AG09319 (cell line): ENCODE data around the gene SPATS2L.

Experiments
- DNase-seq: peaks from one replicate; pipeline ENCODE4 v3.0.0-alpha.2; 2010; ENCODE audit warnings: low read depth; ENCODE audit errors: extremely low read depth
- CTCF ChIP-seq: IDR thresholded peaks from 2 replicates; pipeline ENCODE4 v1.5.1; 2011; ENCODE audit warnings: low read depth, mild to moderate bottlenecking, inconsistent platforms, low read length, moderate library complexity

SPATS2L gene

GRCh38 chr2:200482194-200482593 lies 175.7 kb downstream of the SPATS2L start:
- DNase-seq = no peak
- no peak for TF ChIP-seq CTCF

GRCh38 chr2:200483729-200484198 lies 177.3 kb downstream of the SPATS2L start:
- TF ChIP-seq CTCF = peak; percentile 27
- DNase-seq = no peak

GRCh38 chr2:200484934-200485333 lies 178.4 kb downstream of the SPATS2L start:
- DNase-seq = no peak
- TF ChIP-seq CTCF = no peak

- TF ChIP-seq CTCF = no peak
- no peak for DNase-seq
These were observed 180.0 kb downstream of the SPATS2L start for GRCh38 chr2:200486529-200486928.

- no peak for TF ChIP-seq CTCF
- DNase-seq = no peak
These were observed 181.7 kb downstream of the SPATS2L start for GRCh38 chr2:200488169-200488568.

- no peak for TF ChIP-seq CTCF
- no peak for DNase-seq
These were observed 183.5 kb downstream of the SPATS2L start for GRCh38 chr2:200490001-200490400.

GRCh38 chr2:200492656-200493055 lies 186.2 kb downstream of the SPATS2L start:
- DNase-seq = no peak
- TF ChIP-seq CTCF = no peak
